GM18909 (cell line): ENCODE measurements around the gene RALY.

ENCODE experiments used
- ATAC-seq: cut with Tn5 transposase; IDR thresholded peaks from one replicate; pipeline ENCODE4 v1.9.1; 2021; ENCODE audit warnings: mild to moderate bottlenecking; ENCODE audit not compliant: unreplicated experiment, poor library complexity

The RALY gene

GRCh38 chr20:34072778-34073177, 79.1 kb downstream of the RALY start:
- ATAC-seq: no peak

GRCh38 chr20:34074101-34074760, 80.5 kb downstream of the RALY start:
- no peak for ATAC-seq

GRCh38 chr20:34075647-34076046, 81.9 kb downstream of the RALY start:
- ATAC-seq: no peak

GRCh38 chr20:34076952-34077351, 83.2 kb downstream of the RALY start:
- ATAC-seq: no peak

- no peak for ATAC-seq
Observed at GRCh38 chr20:34078540-34078939, 84.8 kb downstream of the RALY start.

GRCh38 chr20:34079818-34080217, 86.1 kb downstream of the RALY start:
- no peak for ATAC-seq

- no peak for ATAC-seq
Observed at GRCh38 chr20:34082232-34082887, 88.6 kb downstream of the RALY start.

- no peak for ATAC-seq
Observed at GRCh38 chr20:34083137-34083536, 89.4 kb downstream of the RALY start.

- ATAC-seq: no peak
Observed at GRCh38 chr20:34083781-34084180, 90.1 kb downstream of the RALY start.

GRCh38 chr20:34084227-34084923, 90.7 kb downstream of the RALY start:
- no peak for ATAC-seq

- ATAC-seq: no peak
Observed at GRCh38 chr20:34085544-34086040, 91.9 kb downstream of the RALY start.

- no peak for ATAC-seq
Observed at GRCh38 chr20:34088305-34089174, 94.8 kb downstream of the RALY start.

- ATAC-seq: no peak
Observed at GRCh38 chr20:34089175-34089479, 95.4 kb downstream of the RALY start.

GRCh38 chr20:34089655-34090345, 96.1 kb downstream of the RALY start:
- ATAC-seq: no peak

- ATAC-seq: no peak
Observed at GRCh38 chr20:34090645-34091044, 96.9 kb downstream of the RALY start.

- no peak for ATAC-seq
Observed at GRCh38 chr20:34091637-34092200, 98.0 kb downstream of the RALY start.

- no peak for ATAC-seq
Observed at GRCh38 chr20:34093895-34094294, 100.2 kb downstream of the RALY start.

- ATAC-seq: no peak
Observed at GRCh38 chr20:34095825-34096224, 102.1 kb downstream of the RALY start.

- no peak for ATAC-seq
Observed at GRCh38 chr20:34096699-34097444, 103.2 kb downstream of the RALY start.
